ENCODE data around the gene CLIP1. TPM values are rescaled to one million over a fixed set of nuclear protein-coding genes. Genes with fewer than 3 reads are reported as not detected.

The CLIP1 gene
- total RNA-seq, 1 experiment from 2014 or later, result 28.4 TPM

- DNase-seq (ENCODE audit: low read depth), result no peak
- in situ Hi-C loops (cut with HindIII; ENCODE audit: low pct_unique_long_range_greater_than_20kb, low sequenced_read_pairs), result no loop called here
These were observed 86.2 kb downstream of the CLIP1 start for GRCh38 chr12:122336015-122336946.

GRCh38 chr12:122333142-122334087 lies 89.1 kb downstream of the CLIP1 start:
- no peak for DNase-seq (ENCODE audit: low read depth)
- in situ Hi-C loops (cut with HindIII; ENCODE audit: low pct_unique_long_range_greater_than_20kb, low sequenced_read_pairs), result no loop called here

- DNase-seq (ENCODE audit: low read depth), result no peak
- in situ Hi-C loops (cut with HindIII; ENCODE audit: low pct_unique_long_range_greater_than_20kb, low sequenced_read_pairs), result no loop called here
These were observed 94.7 kb downstream of the CLIP1 start for GRCh38 chr12:122327494-122328385.

GRCh38 chr12:122327014-122327413 lies 95.5 kb downstream of the CLIP1 start:
- no peak for DNase-seq (ENCODE audit: low read depth)
- in situ Hi-C loops (cut with HindIII; ENCODE audit: low pct_unique_long_range_greater_than_20kb, low sequenced_read_pairs), result no loop called here

GRCh38 chr12:122326586-122326985 lies 95.9 kb downstream of the CLIP1 start:
- in situ Hi-C loops (cut with HindIII; ENCODE audit: low pct_unique_long_range_greater_than_20kb, low sequenced_read_pairs), result no loop called here

GRCh38 chr12:122323311-122324019 lies 99.0 kb downstream of the CLIP1 start:
- no peak for DNase-seq (ENCODE audit: low read depth)
- in situ Hi-C loops (cut with HindIII; ENCODE audit: low pct_unique_long_range_greater_than_20kb, low sequenced_read_pairs), result loop anchor here (5.0 kb wide), 1 partner anchor 44 kb away; no protein-coding TSS in a partner anchor

More at GRCh38 chr12:122326586-122326985, 95.9 kb downstream of the CLIP1 start:
- DNase-seq (ENCODE audit: low read depth), result peak; percentile 77

GRCh38 chr12:122322501-122322900 lies 100.0 kb downstream of the CLIP1 start:
- DNase-seq (ENCODE audit: low read depth), result peak; percentile 59
- in situ Hi-C loops (cut with HindIII; ENCODE audit: low pct_unique_long_range_greater_than_20kb, low sequenced_read_pairs), result loop anchor here (5.0 kb wide), 1 partner anchor 45 kb away; no protein-coding TSS in a partner anchor

- in situ Hi-C loops (cut with HindIII; ENCODE audit: low pct_unique_long_range_greater_than_20kb, low sequenced_read_pairs), result no loop called here
- peak; percentile 21 for DNase-seq (ENCODE audit: low read depth)
These were observed 103.6 kb downstream of the CLIP1 start for GRCh38 chr12:122318607-122319605.

- in situ Hi-C loops (cut with HindIII; ENCODE audit: low pct_unique_long_range_greater_than_20kb, low sequenced_read_pairs), result no loop called here
- DNase-seq (ENCODE audit: low read depth), result no peak
These were observed 109.5 kb downstream of the CLIP1 start for GRCh38 chr12:122312926-122313325.

- in situ Hi-C loops (cut with HindIII; ENCODE audit: low pct_unique_long_range_greater_than_20kb, low sequenced_read_pairs), result no loop called here
- DNase-seq (ENCODE audit: low read depth), result no peak
These were observed 110.8 kb downstream of the CLIP1 start for GRCh38 chr12:122311696-122312095.

- in situ Hi-C loops (cut with HindIII; ENCODE audit: low pct_unique_long_range_greater_than_20kb, low sequenced_read_pairs), result no loop called here
- no peak for DNase-seq (ENCODE audit: low read depth)
These were observed 111.7 kb downstream of the CLIP1 start for GRCh38 chr12:122310626-122311333.

- in situ Hi-C loops (cut with HindIII; ENCODE audit: low pct_unique_long_range_greater_than_20kb, low sequenced_read_pairs), result no loop called here
- DNase-seq (ENCODE audit: low read depth), result no peak
These were observed 112.8 kb downstream of the CLIP1 start for GRCh38 chr12:122309564-122310121.

- in situ Hi-C loops (cut with HindIII; ENCODE audit: low pct_unique_long_range_greater_than_20kb, low sequenced_read_pairs), result no loop called here
- no peak for DNase-seq (ENCODE audit: low read depth)
These were observed 113.7 kb downstream of the CLIP1 start for GRCh38 chr12:122308811-122309210.

GRCh38 chr12:122306407-122306806 lies 116.1 kb downstream of the CLIP1 start:
- no peak for DNase-seq (ENCODE audit: low read depth)

GRCh38 chr12:122304924-122305323 lies 117.5 kb downstream of the CLIP1 start:
- in situ Hi-C loops (cut with HindIII; ENCODE audit: low pct_unique_long_range_greater_than_20kb, low sequenced_read_pairs), result no loop called here
- DNase-seq (ENCODE audit: low read depth), result no peak

More at GRCh38 chr12:122306407-122306806, 116.1 kb downstream of the CLIP1 start:
- in situ Hi-C loops (cut with HindIII; ENCODE audit: low pct_unique_long_range_greater_than_20kb, low sequenced_read_pairs), result no loop called here
